Measurements from ENCODE around the gene DNAH17.
A peak's percentile ranks its signal among the peaks of the same experiment; 100 is the strongest.
"Not testable (repeated sequence)": the region's sequence is repeated elsewhere in the genome, so short reads cannot be mapped to it uniquely, and the experiment has no call there.

The DNAH17 gene

DNA sequence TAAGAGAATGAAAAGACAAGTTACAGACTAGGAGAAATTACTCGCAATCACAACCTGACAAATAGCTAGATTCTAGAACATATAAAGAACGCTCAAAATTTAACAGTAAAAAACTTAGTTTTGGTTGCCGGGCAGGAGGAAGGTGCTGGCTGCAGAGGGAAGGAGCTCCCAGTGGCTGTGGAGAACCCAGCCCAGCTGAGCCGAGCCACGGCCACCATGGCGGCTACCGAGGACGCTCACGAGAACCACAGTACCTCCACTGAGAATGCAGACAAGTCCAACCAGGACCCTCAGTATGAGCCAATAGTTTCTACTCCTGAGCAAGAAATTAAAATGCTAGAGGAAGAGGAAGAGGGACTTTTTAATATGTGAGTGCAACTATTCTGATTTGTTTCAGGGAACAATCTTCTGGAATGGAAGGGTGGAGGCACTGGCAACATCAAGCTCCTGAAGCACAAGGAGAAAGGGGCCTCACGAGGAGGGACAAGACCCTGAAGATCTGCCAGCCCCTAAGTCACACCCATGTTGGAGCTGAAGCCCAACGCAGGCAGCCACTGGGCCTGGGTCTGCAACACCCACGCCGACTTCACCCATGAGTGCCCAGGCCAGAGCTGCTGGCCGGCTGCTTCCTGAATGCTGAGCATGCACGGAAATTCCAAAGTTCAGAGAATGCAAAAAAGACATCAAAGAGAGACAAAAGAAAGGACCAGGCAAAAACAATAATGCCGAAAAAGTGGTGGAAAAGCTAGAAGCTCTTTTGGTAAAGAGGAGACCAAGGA lies 55.0 kb downstream of the DNAH17 start:
- peak; percentile 33 for DNase-seq

DNA sequence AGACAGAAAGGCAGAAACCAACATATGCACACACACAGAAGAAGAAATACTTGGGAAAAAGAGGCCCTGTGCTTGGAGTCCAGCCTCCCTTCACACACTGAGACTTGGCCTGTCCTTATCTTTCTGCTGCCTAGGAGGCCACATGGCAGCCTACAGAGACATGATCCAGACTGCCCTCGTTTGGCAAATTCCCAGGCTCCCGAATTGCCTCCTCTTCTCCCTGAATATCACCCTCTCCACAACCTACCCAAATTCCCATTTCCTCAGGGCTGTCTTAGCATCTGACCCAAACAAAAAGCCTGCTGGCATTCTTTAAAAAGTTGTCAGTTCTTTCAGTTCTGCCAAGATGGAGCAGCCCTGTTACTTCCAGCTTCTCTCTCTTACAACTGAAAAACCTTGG lies 59.8 kb downstream of the DNAH17 start:
- DNase-seq = peak; percentile 57

DNA sequence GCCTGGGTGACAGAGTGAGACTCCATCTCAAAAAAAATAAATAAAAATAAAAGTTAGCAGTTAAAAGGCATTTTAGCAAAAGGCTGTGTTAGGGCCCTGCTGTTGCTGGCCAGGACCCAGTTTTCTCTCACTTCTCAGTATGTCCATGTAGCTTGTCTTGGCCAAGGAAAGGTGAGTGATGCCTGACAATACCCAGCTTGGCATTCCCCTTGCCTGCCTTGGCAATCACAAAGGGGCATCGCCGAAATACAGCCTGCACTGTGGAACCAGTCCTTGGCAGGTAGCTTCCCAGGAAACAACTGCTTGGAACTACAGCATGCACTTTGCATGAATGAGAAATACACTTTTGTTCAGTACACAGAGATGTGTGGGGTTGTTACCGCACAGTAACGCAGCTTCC lies 61.7 kb downstream of the DNAH17 start:
- no peak for DNase-seq

DNA sequence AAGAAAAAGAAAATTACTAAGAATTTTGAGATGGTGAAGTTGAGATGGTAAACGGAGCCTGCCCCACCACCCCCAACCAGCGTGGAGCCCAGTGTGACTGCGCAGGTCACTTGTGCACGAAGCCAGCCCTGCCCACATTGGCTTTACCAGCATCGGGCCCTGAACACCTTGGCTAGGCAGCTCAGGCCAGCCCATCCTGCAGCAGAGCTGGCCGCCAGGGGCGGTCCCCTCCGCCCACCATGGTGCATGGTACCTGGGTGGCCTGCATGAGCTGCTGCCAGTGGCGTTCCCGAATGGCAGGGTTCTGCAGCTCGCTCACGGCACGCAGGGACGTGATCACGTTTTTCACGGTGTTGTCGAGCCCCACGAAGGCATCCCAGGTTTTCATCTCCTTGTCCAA lies 62.7 kb downstream of the DNAH17 start:
- no peak for DNase-seq

DNA sequence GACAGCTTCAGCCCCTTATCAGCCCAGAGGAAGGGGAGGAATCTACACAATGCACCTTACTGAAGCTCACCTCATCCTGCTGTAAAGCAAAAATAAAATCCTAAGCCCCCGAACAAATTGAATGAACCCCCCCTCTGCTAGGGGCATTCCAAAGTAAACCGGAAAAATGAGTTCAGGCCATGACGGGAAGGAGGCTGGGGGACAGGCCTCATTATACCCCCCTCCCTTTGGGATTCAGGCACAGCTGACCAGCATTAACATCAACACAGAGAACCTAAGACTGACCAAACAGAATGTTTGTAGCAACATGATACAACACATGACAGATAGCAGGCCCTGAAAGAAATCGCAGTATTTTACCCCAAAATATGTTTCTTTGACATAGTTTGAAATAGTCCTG lies 64.2 kb downstream of the DNAH17 start:
- DNase-seq = no peak

DNA sequence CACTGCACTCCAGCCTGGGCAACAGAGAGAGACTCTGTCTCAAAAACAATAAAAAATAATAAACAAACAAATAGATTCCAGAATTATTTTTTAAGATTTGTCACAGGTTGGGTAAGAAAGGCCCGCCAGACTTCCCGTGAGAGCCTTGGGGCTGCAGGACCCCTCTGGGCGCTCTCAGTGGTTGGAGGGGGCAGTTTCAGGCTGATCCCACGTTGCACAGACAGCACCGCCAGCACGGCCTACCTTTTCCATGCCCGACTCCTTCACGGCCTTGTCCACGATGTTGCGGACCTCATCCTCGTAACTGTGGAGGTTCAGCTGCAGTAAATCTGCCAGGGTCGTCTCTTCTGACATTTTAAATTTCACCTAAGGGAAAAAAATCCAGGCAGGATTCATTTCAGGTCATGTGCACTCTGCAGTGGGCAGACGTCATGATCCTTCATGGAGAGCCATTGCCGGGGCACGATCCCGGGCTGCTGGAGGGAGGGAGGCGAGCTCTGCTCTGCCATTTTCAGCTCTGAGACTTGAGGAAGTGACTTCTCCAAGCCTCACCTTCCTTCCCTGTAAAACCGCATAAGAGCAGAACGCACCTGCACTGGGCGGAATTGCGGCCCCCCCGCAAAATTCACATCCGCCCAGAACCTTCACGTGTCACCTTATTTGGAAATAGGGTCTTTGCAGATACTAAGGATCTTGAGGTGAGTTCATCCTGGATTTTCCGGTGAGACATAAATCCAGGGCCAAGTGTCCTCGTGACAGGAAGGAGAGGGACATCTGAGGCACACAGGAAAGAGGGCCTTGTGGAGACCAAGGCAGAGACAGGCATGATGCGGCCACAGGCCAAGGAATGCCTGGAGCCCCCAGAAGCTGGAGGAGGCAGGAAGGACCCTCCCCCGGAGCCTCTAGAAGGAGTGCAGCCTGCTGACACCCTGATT lies 66.8 kb downstream of the DNAH17 start:
- no peak for DNase-seq

DNA sequence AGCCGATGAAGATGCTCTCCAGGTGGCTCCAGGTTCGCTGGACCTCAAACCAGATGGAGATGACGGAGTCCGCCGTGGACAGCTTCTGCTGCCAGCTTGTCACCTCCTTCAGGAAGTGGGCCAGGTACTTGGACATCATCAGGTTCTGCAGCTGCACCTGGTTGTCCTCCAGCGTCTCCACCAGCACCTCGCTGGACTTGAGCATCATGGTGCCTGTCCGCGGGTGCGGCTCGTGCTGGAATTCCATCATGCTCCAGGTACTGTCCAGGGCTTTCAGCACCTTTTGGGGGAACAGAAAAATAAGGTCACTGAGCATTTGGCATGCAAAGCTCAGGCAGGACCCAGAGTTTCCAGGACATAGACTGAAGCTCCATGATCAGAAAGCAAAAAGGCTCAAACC lies 69.7 kb downstream of the DNAH17 start:
- no peak for DNase-seq

DNA sequence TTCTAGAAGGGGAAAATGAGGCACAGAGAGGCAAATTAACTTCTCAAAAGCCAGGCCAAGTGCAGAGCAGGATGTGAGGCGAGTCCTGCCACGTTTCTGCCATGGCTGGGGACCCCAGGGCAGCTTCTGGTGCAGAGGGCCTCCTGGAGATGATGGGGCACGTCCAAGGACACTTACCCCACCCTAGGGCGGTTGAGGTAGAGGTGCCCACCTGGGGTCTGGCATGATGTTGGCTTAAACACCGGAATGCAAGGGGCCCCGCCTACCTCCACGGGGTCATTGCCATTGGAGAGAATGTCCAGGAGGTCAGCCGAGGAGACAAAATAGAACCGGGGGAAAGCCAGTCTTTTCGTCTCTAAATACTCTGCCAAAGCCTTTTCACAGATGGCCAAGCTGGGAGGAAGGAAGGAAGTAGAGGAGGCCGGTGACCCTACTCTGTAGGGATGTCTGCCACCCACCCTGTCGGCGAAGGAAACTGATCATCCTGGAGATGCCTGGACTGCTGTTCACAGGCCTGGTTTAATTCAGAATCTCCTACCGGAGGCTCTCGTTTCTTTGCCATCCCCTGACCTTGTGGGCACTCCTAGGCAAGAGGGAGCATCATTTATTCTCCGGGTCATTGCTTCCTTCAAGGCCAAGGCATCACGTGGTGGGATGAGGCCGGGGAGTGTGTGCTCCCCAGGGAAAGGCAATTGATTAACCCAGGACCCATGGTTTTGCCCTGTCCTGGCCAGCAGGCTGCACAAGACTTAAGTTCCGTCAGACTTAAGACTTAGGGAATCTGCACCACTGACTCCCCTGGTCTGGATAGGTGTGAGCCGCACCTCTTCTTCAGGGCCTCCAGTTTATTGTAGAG lies 70.5 kb downstream of the DNAH17 start:
- DNase-seq = no peak

DNA sequence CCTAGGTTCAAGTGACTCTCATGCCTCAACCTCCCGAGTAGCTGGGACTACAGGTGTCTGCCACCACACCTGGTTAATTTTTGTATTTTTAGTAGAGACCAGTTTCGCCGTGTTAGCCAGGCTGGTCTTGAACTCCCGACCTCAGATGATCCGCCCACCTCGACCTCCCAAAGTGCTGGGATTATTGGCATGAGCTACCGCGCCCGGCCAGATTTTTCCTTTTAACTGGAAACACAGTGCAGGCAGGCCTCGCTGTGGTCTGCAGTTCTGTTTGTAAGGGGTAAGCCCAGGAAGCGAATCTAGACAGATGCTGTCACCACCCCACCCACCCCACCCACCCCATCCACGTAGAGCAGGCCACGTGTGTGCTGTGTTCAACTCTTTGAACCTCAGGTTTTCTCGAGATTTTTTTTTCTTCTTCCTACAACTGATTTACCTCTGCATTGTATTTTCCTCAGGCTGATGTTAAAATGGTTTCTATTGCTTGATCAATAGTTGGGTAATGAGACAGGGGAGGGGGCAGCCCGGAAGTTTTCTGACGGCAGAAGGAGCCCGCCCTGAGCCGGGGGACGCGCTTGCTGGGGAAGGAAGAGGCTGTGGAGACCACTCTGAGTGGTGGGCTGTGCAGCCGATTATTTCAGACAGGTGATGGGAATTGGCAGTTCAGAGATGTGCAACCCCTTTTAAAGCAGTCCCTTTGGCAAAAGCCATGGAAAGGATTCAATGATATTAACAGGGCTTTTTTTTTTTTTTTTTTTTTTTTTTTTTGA lies 72.9 kb downstream of the DNAH17 start:
- no peak for DNase-seq

DNA sequence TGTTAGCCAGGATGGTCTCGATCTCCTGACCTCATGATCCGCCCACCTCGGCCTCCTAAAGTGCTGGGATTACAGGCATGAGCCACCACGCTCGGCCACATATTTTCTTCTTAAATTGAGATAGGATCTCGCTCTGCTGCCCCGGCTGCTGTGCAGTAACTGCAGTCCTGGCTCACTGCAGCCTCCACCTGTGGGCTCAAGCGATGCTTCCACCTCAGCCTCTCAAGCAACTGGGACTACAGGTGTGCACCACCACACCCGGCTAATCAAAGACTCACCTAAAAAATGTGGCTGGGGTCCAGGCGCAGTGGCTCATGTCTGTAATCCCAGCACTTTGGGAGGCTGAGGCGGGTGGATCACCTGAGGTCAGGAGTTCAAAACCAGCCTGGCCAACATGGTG lies 73.8 kb downstream of the DNAH17 start:
- not testable (repeated sequence) for DNase-seq

DNA sequence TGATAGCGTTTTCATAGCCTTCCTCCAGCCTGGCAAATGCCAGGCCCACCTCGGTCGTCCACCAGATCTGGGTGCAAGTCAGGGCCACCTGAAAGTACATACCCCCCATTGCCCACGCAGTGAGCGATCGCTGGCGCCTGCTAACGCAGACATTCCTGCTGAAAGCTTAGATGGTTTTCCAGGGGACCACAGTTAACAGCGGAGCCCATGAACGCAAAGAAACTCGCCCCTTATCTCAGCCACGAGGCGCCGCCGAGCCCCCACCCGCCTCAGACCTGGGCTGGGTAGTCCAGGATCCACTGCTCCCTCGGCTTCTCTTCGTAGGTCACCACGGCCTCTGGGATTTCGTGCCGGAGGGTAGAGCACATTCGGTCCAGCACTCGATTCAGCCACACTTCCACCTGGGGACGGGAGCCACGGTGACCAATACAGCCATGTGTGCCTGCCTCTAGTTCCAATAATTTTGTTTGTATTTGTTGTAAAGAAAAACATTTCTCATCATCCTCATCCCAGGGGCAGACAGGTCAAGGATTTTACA lies 74.5 kb downstream of the DNAH17 start:
- peak; percentile 54 for DNase-seq

DNA sequence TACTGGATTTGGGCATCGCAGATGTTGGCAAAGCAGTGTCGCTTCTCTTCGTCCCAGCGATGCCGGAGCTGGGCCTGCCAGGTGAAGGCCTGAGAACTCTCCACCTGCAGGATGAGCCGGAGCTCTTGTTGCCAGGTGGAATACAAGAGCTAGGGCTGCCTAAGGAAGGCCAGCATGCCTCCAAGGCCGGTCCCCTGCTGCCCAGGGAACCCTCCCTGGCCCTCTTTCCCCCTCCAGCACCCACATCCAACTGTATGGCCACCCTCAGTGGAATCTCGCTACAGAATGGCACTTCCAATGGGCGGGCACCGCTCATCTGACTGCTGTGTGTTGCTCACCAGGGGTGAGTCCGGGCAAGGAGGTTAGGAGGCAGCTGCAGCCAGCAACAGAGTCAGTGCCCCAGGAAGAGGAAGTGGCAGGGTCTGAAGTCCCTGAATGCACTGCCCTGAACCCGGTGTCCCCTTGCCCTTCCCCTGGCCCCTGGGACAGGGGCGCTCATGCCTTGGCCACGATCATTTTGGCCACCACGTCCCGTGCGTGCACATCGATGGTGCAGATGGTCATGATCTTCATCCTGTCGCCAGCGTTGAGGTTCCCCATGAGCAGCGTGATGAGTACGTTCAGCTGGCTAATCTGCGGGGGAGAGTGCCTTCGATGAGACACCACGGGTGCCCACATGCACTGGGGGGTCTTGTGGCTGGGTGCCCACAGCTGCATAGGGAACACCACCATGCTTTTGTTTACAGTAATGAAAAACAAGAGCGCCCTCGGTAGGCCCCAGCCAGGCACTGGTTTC lies 75.8 kb downstream of the DNAH17 start:
- DNase-seq = no peak

DNA sequence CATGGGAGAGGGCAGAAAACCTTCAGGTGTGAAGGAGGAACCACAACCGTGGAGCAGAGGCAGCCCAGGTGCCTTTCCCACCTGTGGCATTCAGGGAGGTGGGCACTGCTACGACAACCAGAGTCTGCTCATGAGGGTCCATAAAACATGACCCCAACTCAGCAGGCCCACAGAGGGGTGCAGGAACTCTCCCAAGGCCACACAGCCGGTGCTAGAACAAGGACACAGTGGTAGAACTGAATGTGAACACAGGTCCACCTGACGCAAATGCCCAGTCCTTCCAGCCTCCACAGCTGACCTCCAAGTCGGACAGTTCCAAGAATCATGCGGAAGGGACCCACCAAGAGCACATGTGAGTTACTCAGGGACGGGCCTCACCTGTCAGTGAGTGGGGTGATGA lies 76.4 kb downstream of the DNAH17 start:
- peak; percentile 51 for DNase-seq

DNA sequence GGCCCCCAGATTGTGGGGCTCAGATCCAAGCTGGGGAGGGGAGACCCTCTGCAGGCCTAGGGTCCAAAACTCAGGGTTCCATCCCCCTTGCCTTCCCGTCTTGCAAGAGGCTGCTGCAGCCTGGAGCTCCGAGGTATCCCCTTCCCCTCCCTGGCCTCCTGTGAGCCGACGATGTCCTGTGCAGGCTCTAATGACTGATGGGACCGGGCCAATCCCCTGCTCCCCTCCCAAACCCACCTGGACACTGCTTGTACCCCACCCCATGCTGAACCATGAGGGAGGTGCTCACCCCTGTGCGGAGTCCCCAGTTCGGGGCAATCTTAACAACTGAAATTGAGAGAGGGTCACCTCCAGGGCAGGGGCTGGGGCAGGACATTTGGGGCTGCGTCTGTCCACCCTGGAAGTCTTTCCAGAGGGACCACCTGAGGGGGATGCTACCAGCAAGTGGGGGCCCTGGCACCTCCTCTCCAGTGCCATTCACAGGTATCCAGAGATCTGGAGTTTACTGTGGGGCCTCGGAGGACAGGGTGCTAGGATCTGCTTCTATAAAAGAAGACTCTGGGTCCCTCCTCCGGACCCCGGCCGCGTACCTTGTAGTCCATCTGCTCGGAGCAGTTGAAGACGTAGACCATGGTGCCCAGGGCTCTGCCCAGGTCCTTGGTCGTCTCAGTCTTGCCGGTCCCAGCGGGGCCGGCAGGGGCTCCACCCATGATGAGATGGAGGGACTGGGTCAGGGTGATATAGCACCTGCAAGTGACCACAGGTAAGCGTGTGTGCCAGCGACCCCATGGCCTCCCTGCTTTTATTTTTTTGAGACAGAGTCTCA lies 77.3 kb downstream of the DNAH17 start:
- peak; percentile 54 for DNase-seq

DNA sequence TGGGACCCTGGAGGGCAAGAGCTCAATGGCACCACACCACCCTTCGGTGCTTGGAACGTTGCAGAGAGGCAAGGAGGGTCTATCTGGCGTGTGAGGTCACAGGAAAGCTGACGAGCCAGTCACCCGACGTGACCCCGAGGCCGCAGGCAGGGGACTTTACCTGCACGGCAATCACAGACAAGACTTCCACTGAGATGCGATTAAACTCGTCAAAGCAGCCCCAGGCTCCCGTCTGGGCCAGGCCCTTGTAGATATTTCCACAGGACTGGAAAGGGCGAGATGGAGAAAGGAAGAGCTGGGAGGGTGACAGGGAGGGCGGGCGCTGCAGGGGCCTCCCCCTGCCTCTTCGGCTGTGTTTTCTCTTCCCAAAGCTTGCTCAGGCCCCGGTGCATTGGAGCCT lies 78.3 kb downstream of the DNAH17 start:
- DNase-seq = peak; percentile 74

DNA sequence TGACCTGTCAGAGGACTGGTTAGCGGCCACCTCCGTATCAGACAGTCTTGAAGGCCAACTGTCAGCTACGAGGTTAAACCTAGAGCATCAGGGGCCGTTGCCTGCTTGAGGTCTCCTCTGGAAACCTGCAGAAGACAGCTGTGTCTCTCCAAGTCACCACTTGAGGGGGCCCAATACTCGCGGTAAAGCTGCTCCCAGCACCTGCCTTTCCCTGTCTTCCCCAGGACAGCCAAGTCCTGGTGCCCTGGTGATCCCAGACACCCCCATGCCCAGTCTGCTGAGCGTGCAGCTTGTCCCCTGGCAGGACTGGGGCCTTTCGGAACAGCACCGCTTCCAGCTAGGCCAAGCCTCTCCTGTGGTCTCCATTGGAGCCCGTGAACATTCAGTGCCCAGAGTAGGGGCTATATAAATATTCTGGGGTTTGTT lies 80.1 kb downstream of the DNAH17 start:
- peak; percentile 95 for DNase-seq

DNA sequence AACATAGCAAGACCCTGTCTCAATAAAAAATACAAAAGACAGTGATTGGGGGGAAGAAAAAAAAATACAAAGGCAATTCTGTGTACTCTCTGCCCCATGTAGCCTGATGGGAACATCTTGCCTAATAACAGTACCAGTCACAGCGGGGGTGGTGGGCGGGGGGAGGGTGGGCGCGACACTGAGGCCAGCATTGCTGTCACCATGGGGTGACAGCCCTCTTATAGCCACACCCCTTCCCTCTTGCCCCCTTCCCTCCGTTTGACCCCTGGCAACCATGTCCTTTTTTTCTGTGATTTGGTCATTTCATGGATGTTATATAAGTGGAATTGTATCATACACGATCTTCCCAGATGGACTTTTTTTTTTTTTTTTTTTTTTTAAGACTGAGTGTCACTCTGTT lies 80.9 kb downstream of the DNAH17 start:
- no peak for DNase-seq

DNA sequence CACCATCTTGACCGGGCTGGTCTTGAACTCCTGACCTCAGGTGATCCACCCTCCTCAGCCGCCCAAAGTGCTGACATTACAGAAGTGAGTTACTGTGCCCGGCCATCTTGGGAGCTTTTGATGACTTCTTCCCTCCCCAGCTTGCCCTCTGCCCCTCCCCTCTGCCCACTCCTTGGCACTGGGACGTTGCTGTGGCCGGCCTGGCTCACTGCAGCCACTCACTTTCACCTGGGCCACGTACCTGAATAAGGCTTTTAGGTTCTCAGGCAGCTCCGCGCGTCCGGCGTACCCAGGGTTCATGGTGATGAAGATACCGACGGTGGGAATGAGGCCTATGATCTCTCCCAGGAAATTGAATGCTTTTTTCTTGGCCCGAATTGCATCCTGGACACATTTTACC lies 81.6 kb downstream of the DNAH17 start:
- no peak for DNase-seq

DNA sequence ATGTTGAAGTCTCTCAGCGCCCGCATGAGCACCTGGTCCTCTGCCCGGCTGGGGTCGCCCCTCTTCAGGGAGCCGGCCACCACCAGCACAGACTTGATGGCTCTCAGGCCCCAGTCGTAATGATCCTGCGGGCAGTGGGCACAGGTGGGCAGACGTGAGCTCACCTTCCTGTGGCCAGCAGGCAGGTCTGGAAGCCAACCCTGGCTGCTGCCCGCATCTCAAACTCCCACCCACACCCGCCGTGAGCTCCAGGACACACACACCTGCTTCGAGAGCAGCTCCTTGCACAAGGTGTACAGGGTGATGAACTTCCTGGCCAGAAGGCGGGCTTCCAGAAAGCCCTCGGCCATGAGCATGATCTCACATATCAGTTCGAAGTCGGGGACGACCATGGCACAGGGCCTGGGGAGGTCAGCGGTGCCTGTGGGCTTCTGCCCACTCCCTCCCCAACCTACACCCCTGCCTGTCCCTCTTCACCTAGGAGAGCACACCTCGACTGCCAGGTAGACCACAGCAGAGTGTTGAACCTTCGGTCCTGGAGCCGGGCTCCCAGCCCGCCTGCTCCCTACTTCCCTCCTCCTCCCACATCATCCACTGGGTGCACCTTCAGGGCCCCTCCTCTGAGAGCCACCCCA lies 82.4 kb downstream of the DNAH17 start:
- DNase-seq = no peak
